GM12892 (cell line): Measurements from ENCODE around the gene AKAP8L.

Experiments
- POLR2A ChIP-seq: IDR thresholded peaks from 2 replicates; pipeline ENCODE4 v1.6.1; 2011; ENCODE audit warnings: low read depth, low read length, control low read depth
- POLR2AphosphoS5 ChIP-seq: IDR thresholded peaks from 2 replicates; pipeline ENCODE4 v1.6.1; 2011; ENCODE audit warnings: low read depth, low read length, control low read depth
- TAF1 ChIP-seq: IDR thresholded peaks from 2 replicates; pipeline ENCODE4 v1.6.1; 2011; ENCODE audit warnings: low read depth, mild to moderate bottlenecking, control low read depth, low read length, borderline replicate concordance

DNA sequence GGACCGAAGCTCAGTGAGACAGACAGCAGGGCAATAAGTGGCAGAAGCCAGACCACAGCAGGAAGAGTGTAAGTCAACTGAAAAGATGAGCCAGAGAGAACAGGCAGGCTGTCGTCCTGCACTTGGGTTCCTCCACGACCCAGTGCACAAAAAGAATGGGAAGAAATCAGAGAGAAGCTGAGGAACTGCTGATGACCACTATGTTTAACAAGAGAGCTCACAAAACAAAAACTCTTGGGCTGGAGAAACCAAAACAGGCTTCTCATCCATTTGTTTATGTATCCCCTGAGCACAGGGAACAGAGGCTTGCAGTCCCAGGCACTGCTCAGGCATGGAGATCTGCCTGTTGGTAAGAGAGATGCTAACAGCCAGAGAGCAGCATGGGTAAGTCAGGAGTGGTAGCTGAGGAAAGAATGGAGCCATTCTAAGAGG, 14.0 kb downstream of the AKAP8L start:
- TF ChIP-seq POLR2A (no peak), POLR2AphosphoS5 (no peak), TAF1 (no peak)
